Glutamatergic neuron (in vitro differentiated cells): Measurements from ENCODE around the gene PZP. TPM values are rescaled to one million over a fixed set of nuclear protein-coding genes. Genes with fewer than 3 reads are reported as not detected.
"Not testable (repeated sequence)": the region's sequence is repeated elsewhere in the genome, so short reads cannot be mapped to it uniquely, and the experiment has no call there.

ENCODE experiments used
- DNase-seq: peaks from one replicate; pipeline ENCODE4 v3.0.0; 2022
- H3K27ac Mint-ChIP-seq: one replicate; pipeline ENCODE4 v1.8.0; 2020; ENCODE audit warnings: mild to moderate bottlenecking, mixed read lengths, inconsistent platforms; ENCODE audit not compliant: unreplicated experiment
- H3K27me3 Mint-ChIP-seq: one replicate; pipeline ENCODE4 v1.8.0; 2020; ENCODE audit warnings: mild to moderate bottlenecking, moderate library complexity, mixed read lengths, inconsistent platforms; ENCODE audit not compliant: unreplicated experiment
- H3K36me3 Mint-ChIP-seq: one replicate; pipeline ENCODE4 v1.8.0; 2020; ENCODE audit warnings: mild to moderate bottlenecking, mixed read lengths, inconsistent platforms; ENCODE audit not compliant: unreplicated experiment
- H3K4me1 Mint-ChIP-seq: one replicate; pipeline ENCODE4 v1.8.0; 2020; ENCODE audit warnings: mild to moderate bottlenecking, low read depth, mixed read lengths, inconsistent platforms; ENCODE audit not compliant: unreplicated experiment
- H3K4me3 Mint-ChIP-seq: one replicate; pipeline ENCODE4 v1.8.0; 2020; ENCODE audit warnings: mild to moderate bottlenecking, mixed read lengths, inconsistent platforms; ENCODE audit not compliant: unreplicated experiment
- H3K9me3 Mint-ChIP-seq: one replicate; pipeline ENCODE4 v1.8.0; 2020; ENCODE audit warnings: mild to moderate bottlenecking, moderate library complexity, mixed read lengths, inconsistent platforms; ENCODE audit not compliant: unreplicated experiment
- CTCF ChIP-seq: fragments of 200-600 bp; sonication (generic); IDR thresholded peaks from one replicate; pipeline ENCODE4 v1.5.0; 2021; ENCODE audit not compliant: partially characterized antibody, unreplicated experiment
- total RNA-seq: library from RNA; stranded (reverse); fragmentation: NEBNext Ultra II Directional; extraction: Animal tissue kit (Norgen Biotek cat#: 25700); gene quantifications from one replicate; pipeline ENCODE4 v1.2.1, GENCODE V29; 2021; ENCODE audit not compliant: unreplicated experiment

Gene PZP
- total RNA-seq, 1 donor from 2014 or later, result not detected

DNA sequence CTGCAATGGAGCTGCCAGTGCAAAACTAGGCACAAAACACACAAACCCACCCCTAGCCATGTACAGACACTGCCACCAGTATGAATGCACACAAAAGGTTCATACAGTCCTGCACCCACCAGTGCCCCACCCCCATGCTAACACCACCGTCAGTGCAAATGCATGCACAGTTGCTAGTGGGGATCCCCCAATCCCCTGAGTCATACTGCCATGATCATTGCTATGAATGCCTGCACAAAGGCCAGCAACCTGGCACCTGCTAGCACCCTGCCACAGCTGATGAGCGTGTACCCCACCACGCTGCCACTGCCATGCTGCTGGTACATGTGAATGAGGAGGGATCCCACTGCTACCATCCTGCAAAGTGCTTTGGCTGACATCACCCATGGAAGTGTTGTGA lies 23.9 kb downstream of the PZP start:
- TF ChIP-seq CTCF, result no peak
- Mint-ChIP-seq H3K4me1 (no peaks in the 10 kb centered on the region), H3K4me3 (no peak overlapping the region), H3K27ac (no peak overlapping the region), H3K36me3 (no peaks in the 10 kb centered on the region), H3K27me3 (no peaks in the 10 kb centered on the region), H3K9me3 (no peaks in the 10 kb centered on the region)
- no peak for DNase-seq

DNA sequence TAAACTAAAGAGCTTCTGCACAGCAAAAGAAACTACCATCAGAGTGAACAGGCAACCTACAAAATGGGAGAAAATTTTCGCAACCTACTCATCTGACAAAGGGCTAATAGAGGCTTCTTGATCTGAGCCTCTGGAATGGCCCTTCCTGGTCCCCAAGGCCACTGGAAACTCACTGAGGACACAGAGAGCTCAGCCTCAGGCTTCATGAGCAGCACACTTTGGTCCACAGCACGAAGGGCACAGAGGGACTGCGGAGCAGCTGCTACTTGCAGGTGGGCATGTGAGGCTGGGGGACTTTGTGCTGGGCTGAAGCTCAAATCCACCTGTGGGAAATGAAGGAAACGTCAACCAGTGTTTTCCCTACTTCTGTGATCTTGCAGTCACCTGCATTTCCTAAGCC lies 27.4 kb downstream of the PZP start:
- Mint-ChIP-seq H3K36me3 (no peaks in the 10 kb centered on the region), H3K9me3 (no peaks in the 10 kb centered on the region), H3K27ac (no peak overlapping the region), H3K4me3 (no peak overlapping the region), H3K4me1 (no peaks in the 10 kb centered on the region), H3K27me3 (no peaks in the 10 kb centered on the region)
- DNase-seq, result no peak
- no peak for TF ChIP-seq CTCF

- Mint-ChIP-seq H3K27me3 (no peaks in the 10 kb centered on the region), H3K9me3 (no peaks in the 10 kb centered on the region), H3K36me3 (no peaks in the 10 kb centered on the region), H3K4me3 (no peak overlapping the region), H3K27ac (no peak overlapping the region), H3K4me1 (no peaks in the 10 kb centered on the region)
- no peak for DNase-seq
- no peak for TF ChIP-seq CTCF
These were observed 28.4 kb downstream of the PZP start for GRCh38 chr12:9179781-9180180.

- Mint-ChIP-seq H3K4me3 (no peak overlapping the region), H3K4me1 (no peaks in the 10 kb centered on the region), H3K36me3 (no peaks in the 10 kb centered on the region), H3K27me3 (no peaks in the 10 kb centered on the region), H3K27ac (no peak overlapping the region), H3K9me3 (no peaks in the 10 kb centered on the region)
- no peak for DNase-seq
- TF ChIP-seq CTCF, result no peak
These were observed 38.1 kb downstream of the PZP start for GRCh38 chr12:9169979-9170634.

DNA sequence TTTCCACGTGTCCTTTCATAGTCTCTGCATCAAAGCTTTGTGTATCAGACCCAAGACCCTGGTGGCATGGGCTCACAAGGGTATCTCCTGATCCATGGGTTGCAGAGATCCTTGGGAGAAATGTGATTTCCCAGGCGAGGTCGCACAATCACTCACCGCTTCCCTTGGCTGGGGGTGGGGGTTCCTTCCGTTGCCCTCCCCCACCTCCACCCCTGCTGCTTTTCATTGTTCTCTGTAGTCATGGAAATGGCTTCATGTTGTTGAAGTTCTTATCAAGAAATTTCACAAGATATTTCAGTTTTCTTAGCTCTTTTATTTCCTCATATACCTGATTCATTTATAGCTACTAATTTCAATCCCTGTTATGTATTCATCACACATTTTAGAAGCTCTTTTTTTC lies 40.9 kb downstream of the PZP start:
- H3K4me1 Mint-ChIP-seq, H3K27ac Mint-ChIP-seq, DNase-seq, H3K4me3 Mint-ChIP-seq, H3K36me3 Mint-ChIP-seq, H3K27me3 Mint-ChIP-seq, H3K9me3 Mint-ChIP-seq: not testable (repeated sequence)
